Measurements from ENCODE around the gene STAC2. TPM values are rescaled to one million over a fixed set of nuclear protein-coding genes. Genes with fewer than 3 reads are reported as not detected.

The STAC2 gene
- total and polyA plus RNA-seq, 5 donors: 2.5 to 6.9 (median 3.6) TPM

DNA sequence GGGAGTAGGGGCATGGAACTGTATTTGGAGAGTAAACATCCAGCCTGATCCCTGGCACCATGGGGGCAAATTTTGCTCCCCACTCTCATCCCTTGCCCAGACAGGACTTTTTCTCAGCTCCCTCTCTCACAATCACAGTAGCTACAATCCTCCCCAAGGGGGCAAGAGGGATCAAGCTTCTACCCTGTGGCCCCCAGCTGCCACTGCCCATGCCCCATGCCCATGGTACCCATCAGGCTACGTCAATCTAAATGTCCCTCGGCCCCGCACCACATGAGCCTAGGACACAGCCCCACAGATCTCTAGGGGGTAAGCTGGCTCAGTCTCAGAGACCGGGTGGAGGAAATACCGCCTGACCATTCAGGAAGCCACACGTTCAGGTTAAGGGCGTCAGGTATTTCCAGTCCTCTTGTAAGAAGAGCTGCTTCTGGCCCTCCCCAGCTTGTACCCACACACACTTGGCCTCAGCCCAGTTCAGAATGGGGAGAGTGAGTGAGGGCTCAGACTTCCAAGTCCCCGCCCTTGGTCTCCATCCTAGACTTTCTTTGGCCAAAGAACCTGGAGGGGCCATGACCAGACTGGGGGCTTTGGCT, 30.1 kb downstream of the STAC2 start:
- Histone ChIP-seq H3K27ac (ENCODE audit: low read length) (no peak overlapping the region), H3K27me3 (ENCODE audit: control insufficient read depth, insufficient read depth) (no peaks in the 10 kb centered on the region), H3K4me3 (ENCODE audit: low read length) (no peak overlapping the region), H3K4me1 (ENCODE audit: control insufficient read depth, insufficient read depth, low read length) (no peaks in the 10 kb centered on the region), H3K9me3 (ENCODE audit: control insufficient read depth, low read length) (no peaks in the 10 kb centered on the region)
- 56% methylated on average over 8 of the region's 8 CpGs for WGBS
- ATAC-seq (no peak), DNase-seq (peak in 2 of 3 donors; percentile 46 to 54)
- intact Hi-C loops (cut with DNase I): no loop called here

GRCh38 chr17:39194985-39195524, 30.7 kb downstream of the STAC2 start:
- 64% methylated on average over 10 of the region's 10 CpGs for WGBS
- no peak overlapping the region for H3K27ac ChIP-seq (ENCODE audit: low read length)
- no peaks in the 10 kb centered on the region for H3K4me1 ChIP-seq (ENCODE audit: control insufficient read depth, insufficient read depth, low read length)

DNA sequence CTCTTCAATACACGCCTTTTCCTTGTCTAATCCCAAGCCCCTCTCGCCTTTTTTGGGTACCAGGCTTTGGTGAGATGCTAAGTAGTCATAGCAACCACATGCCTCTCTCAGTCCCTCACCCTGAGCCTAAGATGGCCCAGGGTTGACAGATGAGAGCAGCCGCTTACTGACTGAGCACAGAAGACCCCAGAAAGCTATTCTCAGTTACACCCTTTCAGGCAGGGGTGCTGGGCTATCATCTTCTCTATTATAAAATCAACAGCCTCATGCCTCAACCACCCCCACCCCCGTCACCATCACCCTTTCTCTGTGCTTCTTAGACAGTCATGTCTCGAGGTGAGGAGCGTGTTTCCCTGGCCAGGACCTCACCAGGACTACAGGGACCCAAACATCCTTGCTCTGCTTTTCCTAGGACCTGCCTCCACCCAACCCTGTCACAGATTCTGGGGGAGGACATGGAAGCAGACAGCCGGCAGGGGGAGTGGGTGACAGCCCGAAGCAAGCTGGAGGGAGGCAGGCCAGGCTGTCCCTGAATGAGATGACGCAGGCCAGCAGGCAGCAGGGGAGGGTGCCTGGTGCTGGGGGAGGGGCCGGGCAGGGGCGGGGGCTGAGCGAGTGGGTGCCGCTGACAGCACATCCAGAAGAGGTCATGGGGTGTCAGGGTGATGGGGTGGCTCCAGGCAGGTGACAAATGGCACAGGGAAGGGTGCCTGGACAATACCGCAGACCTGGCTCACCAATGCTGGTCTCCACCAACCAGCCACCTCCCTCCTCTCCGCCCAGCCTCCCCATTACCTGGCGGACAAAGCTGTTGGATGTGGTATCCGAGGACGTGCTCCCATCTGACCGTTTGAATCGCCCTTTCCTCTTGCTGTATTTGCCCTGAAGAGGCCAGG, 31.4 kb downstream of the STAC2 start:
- DNase-seq (peak; percentile 83 to 88 (median 87)), ATAC-seq (peak; percentile 57 to 61)
- no peak overlapping the region for H3K27ac ChIP-seq (ENCODE audit: low read length)
- no peaks in the 10 kb centered on the region for H3K27me3 ChIP-seq (ENCODE audit: control insufficient read depth, insufficient read depth)
- H3K4me1 ChIP-seq (ENCODE audit: control insufficient read depth, insufficient read depth, low read length): no peaks in the 10 kb centered on the region
- no peak overlapping the region for H3K4me3 ChIP-seq (ENCODE audit: low read length)
- intact Hi-C loops (cut with DNase I): no loop called here
- WGBS: 49% methylated on average over 20 of the region's 20 CpGs
- no peaks in the 10 kb centered on the region for H3K9me3 ChIP-seq (ENCODE audit: control insufficient read depth, low read length)

More at GRCh38 chr17:39194985-39195524, 30.7 kb downstream of the STAC2 start:
- peak in 2 of 3 donors; percentile 47 for DNase-seq
- Histone ChIP-seq H3K27me3 (ENCODE audit: control insufficient read depth, insufficient read depth) (no peaks in the 10 kb centered on the region), H3K9me3 (ENCODE audit: control insufficient read depth, low read length) (no peaks in the 10 kb centered on the region), H3K4me3 (ENCODE audit: low read length) (no peak overlapping the region)
- intact Hi-C loops (cut with DNase I): no loop called here
- ATAC-seq: no peak

DNA sequence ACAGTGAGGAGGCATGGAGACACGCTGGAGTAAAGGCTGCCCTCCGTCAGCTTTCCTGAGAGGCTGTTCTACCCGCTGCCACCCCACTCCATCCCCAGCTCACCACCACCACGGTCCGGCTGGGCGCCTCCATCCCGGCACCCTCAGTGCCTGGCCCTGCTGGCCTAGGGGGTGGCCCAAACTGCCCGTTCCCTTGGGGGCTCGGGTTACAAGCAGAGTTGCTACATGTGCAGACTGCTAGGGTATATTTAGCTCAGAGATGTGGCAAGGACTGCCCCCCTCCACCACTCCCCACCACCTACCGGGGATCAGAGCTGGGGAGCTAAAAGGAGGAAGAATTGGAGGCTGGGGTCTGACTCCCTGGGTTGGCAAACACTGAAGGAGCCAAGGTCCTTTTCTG, 32.4 kb downstream of the STAC2 start:
- Histone ChIP-seq H3K4me1 (ENCODE audit: control insufficient read depth, insufficient read depth, low read length) (no peaks in the 10 kb centered on the region), H3K4me3 (ENCODE audit: low read length) (no peak overlapping the region), H3K27me3 (ENCODE audit: control insufficient read depth, insufficient read depth) (no peaks in the 10 kb centered on the region), H3K27ac (ENCODE audit: low read length) (no peak overlapping the region), H3K9me3 (ENCODE audit: control insufficient read depth, low read length) (no peaks in the 10 kb centered on the region)
- 80% methylated on average over 10 of the region's 10 CpGs for WGBS
- ATAC-seq (no peak), DNase-seq (peak in 2 of 3 donors; percentile 22 to 52)
- intact Hi-C loops (cut with DNase I): no loop called here

DNA sequence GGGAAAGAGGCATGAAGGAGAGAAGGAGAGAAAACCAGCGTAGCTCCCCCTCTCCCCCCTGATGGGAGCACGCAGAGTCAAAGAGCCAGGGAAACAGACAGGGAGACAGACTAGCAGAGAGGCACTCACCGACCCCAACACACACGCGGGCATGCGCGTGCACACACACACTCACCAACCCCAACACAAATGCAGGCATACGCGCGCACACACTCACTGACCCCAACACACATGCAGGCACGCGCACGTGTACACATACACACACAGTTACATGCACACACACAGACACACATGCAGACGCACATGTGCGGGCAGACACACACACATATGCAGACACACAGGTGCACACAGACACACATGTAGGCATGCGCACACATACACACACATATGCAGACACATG, 32.8 kb downstream of the STAC2 start:
- intact Hi-C loops (cut with DNase I): no loop called here
- Histone ChIP-seq H3K4me3 (ENCODE audit: low read length) (no peak overlapping the region), H3K27me3 (ENCODE audit: control insufficient read depth, insufficient read depth) (no peaks in the 10 kb centered on the region), H3K4me1 (ENCODE audit: control insufficient read depth, insufficient read depth, low read length) (no peaks in the 10 kb centered on the region), H3K27ac (ENCODE audit: low read length) (no peak overlapping the region), H3K9me3 (ENCODE audit: control insufficient read depth, low read length) (no peaks in the 10 kb centered on the region)
- ATAC-seq (no peak), DNase-seq (peak in 2 of 3 donors; percentile 30 to 57)
- WGBS: 95% methylated on average over 16 of the region's 16 CpGs

DNA sequence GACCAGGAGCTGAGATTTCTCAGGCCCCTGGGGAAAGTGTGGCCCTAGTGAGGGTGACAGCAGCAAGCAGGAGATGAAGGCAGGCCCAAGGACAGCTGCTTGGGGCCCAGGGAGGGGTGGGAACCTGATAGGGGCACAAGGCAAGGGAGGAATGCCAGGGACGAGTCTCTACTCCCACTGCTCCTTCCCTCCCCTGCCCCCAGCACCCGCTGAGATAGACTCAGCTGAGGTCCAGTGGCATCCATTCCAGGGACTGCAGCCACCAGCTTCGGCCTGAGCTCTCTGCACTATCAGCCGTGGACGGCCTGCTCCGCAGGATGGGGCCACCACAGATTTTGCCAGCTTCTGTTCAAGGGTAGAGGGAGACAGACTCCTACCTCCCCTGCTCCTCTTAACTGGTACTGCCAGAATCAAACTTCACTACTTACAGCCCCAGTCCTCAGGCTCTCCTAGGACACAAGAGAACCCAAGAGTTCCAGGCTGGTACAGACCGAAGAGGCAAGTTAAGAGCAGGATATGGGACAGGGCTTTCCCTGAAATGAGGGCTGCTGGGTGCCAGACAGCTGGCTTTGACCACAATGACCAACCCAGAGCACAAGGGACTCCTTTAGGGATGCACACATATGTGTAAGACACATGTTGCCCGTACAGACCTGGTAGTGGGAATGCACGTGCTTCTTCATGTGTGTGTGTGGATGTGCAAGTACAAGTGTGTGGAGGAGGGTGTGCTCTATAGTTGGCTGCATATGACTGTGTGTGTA, 33.8 kb downstream of the STAC2 start:
- 91% methylated on average over 9 of the region's 9 CpGs for WGBS
- no peaks in the 10 kb centered on the region for H3K9me3 ChIP-seq (ENCODE audit: control insufficient read depth, low read length)
- DNase-seq: peak in 1 of 3 donors; percentile 37
- H3K4me3 ChIP-seq (ENCODE audit: low read length): no peak overlapping the region
- ATAC-seq: no peak
- H3K27me3 ChIP-seq (ENCODE audit: control insufficient read depth, insufficient read depth): no peaks in the 10 kb centered on the region
- intact Hi-C loops (cut with DNase I): no loop called here
- no peak overlapping the region for H3K27ac ChIP-seq (ENCODE audit: low read length)
- H3K4me1 ChIP-seq (ENCODE audit: control insufficient read depth, insufficient read depth, low read length): no peaks in the 10 kb centered on the region

GRCh38 chr17:39187152-39187830, 38.5 kb downstream of the STAC2 start:
- Histone ChIP-seq H3K4me1 (ENCODE audit: control insufficient read depth, insufficient read depth, low read length) (no peaks in the 10 kb centered on the region), H3K27ac (ENCODE audit: low read length) (no peak overlapping the region), H3K27me3 (ENCODE audit: control insufficient read depth, insufficient read depth) (no peaks in the 10 kb centered on the region), H3K4me3 (ENCODE audit: low read length) (no peak overlapping the region), H3K9me3 (ENCODE audit: control insufficient read depth, low read length) (no peaks in the 10 kb centered on the region)
- intact Hi-C loops (cut with DNase I): no loop called here
- DNase-seq (no peak), ATAC-seq (no peak)
- WGBS: 91% methylated on average over 9 of the region's 9 CpGs

DNA sequence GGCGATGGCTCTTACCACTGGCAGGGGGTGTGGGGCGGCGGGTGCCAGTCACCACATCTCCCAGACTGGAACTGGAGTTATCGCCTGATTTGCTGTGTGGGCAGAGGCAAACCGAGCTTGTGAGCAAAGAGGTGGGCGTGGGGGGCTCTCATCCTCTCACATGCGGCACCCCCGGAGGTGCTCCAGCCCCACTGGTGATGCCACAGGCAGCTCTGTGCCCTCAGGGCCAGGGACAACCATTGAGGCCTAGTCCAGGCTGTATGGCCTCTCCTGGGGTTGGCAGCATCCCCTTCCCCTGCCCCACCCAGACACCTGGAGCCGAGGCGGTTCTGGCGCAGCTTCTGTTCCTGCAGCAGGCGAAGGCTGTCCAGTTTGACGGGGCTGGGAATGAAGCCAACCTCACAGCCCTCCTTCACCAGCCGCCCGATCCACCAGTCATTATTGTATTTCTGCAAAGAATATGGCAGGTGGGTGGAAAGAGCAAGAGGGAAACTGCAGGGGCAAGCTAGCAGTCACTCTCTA, 39.2 kb downstream of the STAC2 start:
- Histone ChIP-seq H3K4me3 (ENCODE audit: low read length) (no peak overlapping the region), H3K9me3 (ENCODE audit: control insufficient read depth, low read length) (no peaks in the 10 kb centered on the region), H3K4me1 (ENCODE audit: control insufficient read depth, insufficient read depth, low read length) (no peaks in the 10 kb centered on the region), H3K27me3 (ENCODE audit: control insufficient read depth, insufficient read depth) (no peaks in the 10 kb centered on the region), H3K27ac (ENCODE audit: low read length) (no peak overlapping the region)
- WGBS: 90% methylated on average over 15 of the region's 15 CpGs
- DNase-seq (no peak), ATAC-seq (no peak)
- intact Hi-C loops (cut with DNase I): no loop called here

DNA sequence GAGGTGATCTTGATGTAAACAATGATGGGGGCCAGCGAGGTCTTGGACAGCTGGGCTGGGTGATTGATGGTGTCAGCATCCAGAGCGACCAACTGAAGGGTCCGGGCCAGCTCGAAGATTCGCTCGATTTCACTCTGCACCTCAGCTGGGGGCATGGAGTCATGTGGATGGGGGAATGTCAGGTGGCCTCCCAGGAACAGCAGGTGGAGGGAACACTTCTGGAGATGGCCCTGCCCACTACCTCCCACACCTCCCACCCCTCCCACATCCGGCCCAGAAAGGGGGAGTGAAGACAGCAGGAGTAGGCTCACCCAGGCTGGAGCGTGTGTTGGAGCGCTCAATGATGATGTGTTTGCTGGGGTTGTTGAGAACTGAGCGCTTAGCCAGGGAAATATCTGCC, 42.0 kb downstream of the STAC2 start:
- ATAC-seq: no peak
- H3K27ac ChIP-seq (ENCODE audit: low read length): no peak overlapping the region
- intact Hi-C loops (cut with DNase I): no loop called here

GRCh38 chr17:39183045-39183444, 42.7 kb downstream of the STAC2 start:
- intact Hi-C loops (cut with DNase I): no loop called here
- WGBS: 92% methylated on average over 5 of the region's 5 CpGs
- no peak for DNase-seq

More for the DNA sequence above, 42.0 kb downstream of the STAC2 start:
- no peaks in the 10 kb centered on the region for H3K9me3 ChIP-seq (ENCODE audit: control insufficient read depth, low read length)
- H3K4me3 ChIP-seq (ENCODE audit: low read length): no peak overlapping the region
- no peak for DNase-seq
- no peaks in the 10 kb centered on the region for H3K27me3 ChIP-seq (ENCODE audit: control insufficient read depth, insufficient read depth)
- no peaks in the 10 kb centered on the region for H3K4me1 ChIP-seq (ENCODE audit: control insufficient read depth, insufficient read depth, low read length)
- WGBS: 88% methylated on average over 10 of the region's 10 CpGs

More at GRCh38 chr17:39183045-39183444, 42.7 kb downstream of the STAC2 start:
- Histone ChIP-seq H3K4me1 (ENCODE audit: control insufficient read depth, insufficient read depth, low read length) (no peaks in the 10 kb centered on the region), H3K27ac (ENCODE audit: low read length) (no peak overlapping the region), H3K4me3 (ENCODE audit: low read length) (no peak overlapping the region), H3K9me3 (ENCODE audit: control insufficient read depth, low read length) (no peaks in the 10 kb centered on the region), H3K27me3 (ENCODE audit: control insufficient read depth, insufficient read depth) (no peaks in the 10 kb centered on the region)
- no peak for ATAC-seq

Measured in right cardiac atrium (tissue), 5 donors.